Brain microvascular endothelial cell (primary cell): ENCODE data around the gene IZUMO4.
"Not testable (repeated sequence)": the region's sequence is repeated elsewhere in the genome, so short reads cannot be mapped to it uniquely, and the experiment has no call there.

Experiments
- DNase-seq: peaks from one replicate; pipeline ENCODE4 v3.0.0-alpha.2; 2020
- H3K27ac ChIP-seq: fragments of 250-450 bp; sonication (Bioruptor Pico); 2 replicates; pipeline ENCODE4 v1.5.1; 2020; ENCODE audit warnings: mild to moderate bottlenecking, moderate library complexity
- H3K27me3 ChIP-seq: fragments of 250-450 bp; sonication (Bioruptor Pico); replicated peaks from 2 replicates; pipeline ENCODE4 v1.5.1; 2020; ENCODE audit warnings: mild to moderate bottlenecking
- H3K36me3 ChIP-seq: fragments of 250-450 bp; sonication (Bioruptor Pico); replicated peaks from 2 replicates; pipeline ENCODE4 v1.5.1; 2020; ENCODE audit warnings: mild to moderate bottlenecking
- H3K4me3 ChIP-seq: 2 replicates; pipeline ENCODE4 v1.5.1; 2011; ENCODE audit warnings: low read depth, mild to moderate bottlenecking, control low read depth, low read length, moderate library complexity
- in situ Hi-C: cut with HindIII; loops from 2 replicates; pipeline ENCODE4 v1.10.0; 2017; ENCODE audit warnings: low sequenced_read_pairs, low pct_ligation_motif_present
- TF ChIP-seq, protein P1 (sequence below): IDR thresholded peaks from 2 replicates; pipeline ENCODE4 v1.5.1; 2011; ENCODE audit warnings: low read depth, mild to moderate bottlenecking, moderate library complexity, low read length, control low read depth, inconsistent platforms; ENCODE audit errors: missing control alignments

IZUMO4 gene

DNA sequence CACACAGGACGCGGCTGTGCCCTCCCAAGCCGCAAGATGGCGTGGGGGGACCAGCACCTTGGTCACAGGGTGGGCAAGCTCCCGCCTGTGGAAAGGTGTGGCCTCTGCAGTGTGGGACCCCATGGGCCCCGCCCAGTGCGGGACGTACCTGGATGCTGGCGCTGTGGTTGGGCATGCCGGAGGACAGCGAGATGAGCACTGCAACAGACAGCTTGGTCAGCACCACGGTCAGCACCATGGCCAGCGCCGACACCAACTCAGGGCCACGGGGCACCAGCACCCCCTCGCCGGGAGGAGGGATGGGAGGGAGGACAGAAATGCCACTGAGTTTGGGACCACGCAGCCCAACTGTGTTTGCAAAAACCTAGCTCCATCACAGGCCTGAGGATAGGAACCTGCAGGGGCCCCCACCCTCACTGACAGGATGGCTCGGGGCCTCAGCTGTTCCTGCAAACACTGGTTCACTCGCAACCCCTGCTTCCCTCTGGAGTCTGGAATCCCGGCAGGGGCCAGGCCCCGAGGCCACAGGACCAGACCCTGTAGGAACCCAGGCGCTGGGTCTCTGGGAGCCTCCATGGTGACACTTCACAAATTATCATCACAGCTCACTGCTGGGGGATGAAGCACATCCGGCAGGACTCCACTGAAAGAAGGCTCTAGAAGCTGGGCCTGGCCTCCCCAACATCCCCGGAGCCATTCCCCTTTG is 27.1 kb downstream of the IZUMO4 start:
- in situ Hi-C loops: no loop called here
- Histone ChIP-seq H3K36me3 (peaks cover 85% of the 10 kb centered on the region), H3K27me3 (no peaks in the 10 kb centered on the region), H3K4me3 (no peak overlapping the region), H3K27ac (no peak overlapping the region)
- no peak for DNase-seq
- TF ChIP-seq, protein P1, sequence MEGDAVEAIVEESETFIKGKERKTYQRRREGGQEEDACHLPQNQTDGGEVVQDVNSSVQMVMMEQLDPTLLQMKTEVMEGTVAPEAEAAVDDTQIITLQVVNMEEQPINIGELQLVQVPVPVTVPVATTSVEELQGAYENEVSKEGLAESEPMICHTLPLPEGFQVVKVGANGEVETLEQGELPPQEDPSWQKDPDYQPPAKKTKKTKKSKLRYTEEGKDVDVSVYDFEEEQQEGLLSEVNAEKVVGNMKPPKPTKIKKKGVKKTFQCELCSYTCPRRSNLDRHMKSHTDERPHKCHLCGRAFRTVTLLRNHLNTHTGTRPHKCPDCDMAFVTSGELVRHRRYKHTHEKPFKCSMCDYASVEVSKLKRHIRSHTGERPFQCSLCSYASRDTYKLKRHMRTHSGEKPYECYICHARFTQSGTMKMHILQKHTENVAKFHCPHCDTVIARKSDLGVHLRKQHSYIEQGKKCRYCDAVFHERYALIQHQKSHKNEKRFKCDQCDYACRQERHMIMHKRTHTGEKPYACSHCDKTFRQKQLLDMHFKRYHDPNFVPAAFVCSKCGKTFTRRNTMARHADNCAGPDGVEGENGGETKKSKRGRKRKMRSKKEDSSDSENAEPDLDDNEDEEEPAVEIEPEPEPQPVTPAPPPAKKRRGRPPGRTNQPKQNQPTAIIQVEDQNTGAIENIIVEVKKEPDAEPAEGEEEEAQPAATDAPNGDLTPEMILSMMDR: no peak

DNA sequence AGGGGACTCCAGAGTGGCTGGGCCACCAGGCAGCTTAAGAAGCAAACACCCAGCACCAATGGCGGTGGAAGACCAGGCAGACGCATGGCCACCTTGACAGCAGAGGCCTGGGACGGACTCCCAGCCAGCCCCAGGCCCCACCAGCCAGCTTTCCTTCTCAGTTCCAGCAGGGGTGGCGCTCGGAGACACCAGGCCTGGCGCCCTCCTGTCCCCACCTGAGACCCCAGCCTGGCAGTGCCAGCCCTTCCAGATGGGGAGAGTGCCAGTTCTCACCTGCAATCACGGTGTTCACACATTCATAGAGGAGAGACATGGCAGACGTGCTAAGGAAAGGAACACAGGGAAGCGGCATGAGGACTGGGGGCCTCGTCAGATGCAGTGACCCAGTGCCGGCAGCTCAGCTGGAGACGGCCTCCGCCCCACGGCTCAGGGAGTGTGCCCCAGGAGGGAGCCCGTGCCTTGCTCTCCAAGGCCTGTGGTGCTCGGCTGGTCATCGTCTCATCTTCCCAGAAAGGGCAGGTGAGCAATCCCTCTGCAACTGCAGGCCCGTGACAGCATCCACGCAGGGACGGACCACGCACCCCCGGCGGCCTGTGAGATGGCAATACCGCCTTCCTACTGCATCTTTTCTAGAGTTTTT is 30.3 kb downstream of the IZUMO4 start:
- TF ChIP-seq, protein P1: no peak
- Histone ChIP-seq H3K27me3 (no peaks in the 10 kb centered on the region), H3K27ac (no peak overlapping the region), H3K36me3 (peaks cover 74% of the 10 kb centered on the region), H3K4me3 (no peak overlapping the region)
- DNase-seq: no peak
- in situ Hi-C loops: no loop called here

DNA sequence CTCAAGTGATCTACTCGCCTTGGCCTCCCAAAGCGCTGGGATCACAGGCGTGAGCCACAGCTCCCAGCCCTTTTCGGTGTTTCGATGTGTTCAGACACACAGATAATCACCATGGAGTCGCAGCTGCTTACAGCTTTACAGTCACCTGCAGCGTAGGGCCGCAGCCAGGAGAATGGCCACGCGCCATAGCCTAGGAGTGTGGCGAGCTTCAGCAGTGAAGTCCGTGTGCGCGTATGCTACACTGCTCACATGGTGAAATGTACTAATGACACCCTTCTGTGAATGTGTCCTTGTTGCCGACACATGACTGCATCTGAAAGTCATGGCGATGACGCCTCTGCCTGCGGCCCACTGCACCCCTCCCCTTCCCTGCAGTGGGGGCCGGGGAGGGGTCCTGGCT is 31.0 kb downstream of the IZUMO4 start:
- in situ Hi-C loops: no loop called here
- no peak overlapping the region for H3K27ac ChIP-seq
- H3K27me3 ChIP-seq: no peaks in the 10 kb centered on the region
- TF ChIP-seq, protein P1: no peak
- no peak for DNase-seq
- peaks cover 76% of the 10 kb centered on the region for H3K36me3 ChIP-seq
- H3K4me3 ChIP-seq: no peak overlapping the region

DNA sequence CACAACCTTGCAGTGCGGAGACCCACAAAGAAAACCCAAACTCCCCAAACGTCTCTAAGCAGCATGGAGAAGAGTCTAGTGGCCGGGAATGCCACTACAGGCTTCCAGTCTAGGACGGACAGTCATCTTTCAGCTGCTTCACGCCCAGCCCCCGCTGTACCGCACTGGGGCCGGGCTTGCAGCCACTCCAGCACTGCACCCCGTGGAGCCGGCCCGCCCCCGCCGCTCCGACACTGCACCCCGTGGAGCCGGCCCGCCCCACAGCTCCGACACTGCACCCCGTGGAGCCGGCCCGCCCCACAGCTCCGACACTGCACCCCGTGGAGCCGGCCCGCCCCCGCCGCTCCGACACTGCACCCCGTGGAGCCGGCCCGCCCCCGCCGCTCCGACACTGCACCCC is 31.5 kb downstream of the IZUMO4 start:
- DNase-seq, H3K4me3 ChIP-seq, in situ Hi-C loops, H3K27ac ChIP-seq, H3K27me3 ChIP-seq: not testable (repeated sequence)
- peaks cover 76% of the 10 kb centered on the region for H3K36me3 ChIP-seq

DNA sequence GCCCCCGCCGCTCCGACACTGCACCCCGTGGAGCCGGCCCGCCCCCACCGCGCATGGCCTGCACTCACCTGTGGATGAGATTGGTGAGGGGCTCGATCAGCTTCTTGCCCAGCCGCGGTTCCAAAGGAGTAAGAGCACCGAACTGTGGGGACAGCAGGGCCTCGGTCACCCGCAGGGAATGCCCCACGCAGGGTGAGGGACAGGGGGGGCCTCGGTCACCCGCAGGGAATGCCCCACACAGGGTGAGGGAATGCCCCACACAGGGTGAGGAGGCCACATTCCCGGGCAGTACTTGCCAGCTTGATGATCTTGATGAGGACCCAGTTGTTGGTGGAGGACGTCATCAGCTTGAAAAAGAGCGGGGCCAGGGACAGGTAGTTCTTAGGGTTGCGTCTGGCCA is 32.3 kb downstream of the IZUMO4 start:
- Histone ChIP-seq H3K27ac (no peak overlapping the region), H3K27me3 (no peaks in the 10 kb centered on the region), H3K36me3 (peaks cover 72% of the 10 kb centered on the region), H3K4me3 (no peak overlapping the region)
- in situ Hi-C loops: no loop called here
- no peak for DNase-seq
- TF ChIP-seq, protein P1: no peak

DNA sequence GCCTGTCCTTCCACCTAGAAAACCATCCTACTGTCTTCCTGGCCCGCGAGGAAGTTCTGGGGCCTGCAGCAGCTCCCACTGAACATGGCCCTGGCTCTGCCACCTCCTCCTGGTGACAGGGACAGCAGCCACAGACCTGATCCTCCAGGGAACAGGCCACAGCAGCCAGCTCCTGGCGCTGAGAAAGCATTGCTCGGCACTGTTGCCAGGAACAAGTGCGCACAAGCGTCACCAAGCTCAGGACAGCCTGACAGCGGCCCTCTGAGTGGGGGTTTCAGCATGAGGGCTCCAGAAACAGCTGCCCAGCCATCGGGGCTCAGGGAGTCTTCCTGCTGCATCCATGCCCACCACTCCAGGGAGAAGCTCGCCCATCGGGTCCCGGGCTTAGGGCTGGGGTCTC is 32.8 kb downstream of the IZUMO4 start:
- peaks cover 67% of the 10 kb centered on the region for H3K36me3 ChIP-seq
- in situ Hi-C loops: no loop called here
- TF ChIP-seq, protein P1: no peak
- no peak overlapping the region for H3K4me3 ChIP-seq
- no peak overlapping the region for H3K27ac ChIP-seq
- no peaks in the 10 kb centered on the region for H3K27me3 ChIP-seq
- DNase-seq: no peak
